LNCAP (cell line): ENCODE data around the gene NUTF2.

Experiments used
- TF ChIP-seq, protein P1 (sequence below): fragments of 450-650 bp; IDR thresholded peaks from 2 replicates; pipeline ENCODE4 v1.5.1; 2017; ENCODE audit warnings: mild to moderate bottlenecking

NUTF2 gene

DNA sequence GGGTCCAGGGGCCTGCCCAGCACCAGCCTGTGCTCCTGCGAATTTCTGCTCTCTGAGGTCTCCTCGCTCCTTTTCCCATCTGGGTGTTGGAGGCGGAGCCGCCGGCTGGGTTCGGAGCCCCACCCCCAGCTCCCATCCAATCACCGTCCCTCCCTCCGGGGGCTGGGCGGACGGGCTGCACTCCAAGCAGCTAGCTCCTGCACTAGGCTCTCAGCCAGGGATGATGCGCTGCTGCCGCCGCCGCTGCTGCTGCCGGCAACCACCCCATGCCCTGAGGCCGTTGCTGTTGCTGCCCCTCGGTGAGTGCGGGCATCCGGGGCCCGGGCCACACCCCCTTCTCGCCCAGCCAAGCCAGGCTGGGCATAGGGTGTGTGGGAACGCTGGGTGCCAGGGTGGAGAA lies 38.0 kb downstream of the NUTF2 start, which contains the start of gene NRN1L:
TSS of gene NRN1L (plus strand) at position 202 of the 400 bp plus-strand sequence. CDS start at position 221, 19 bp downstream.
- TF ChIP-seq, protein P1, sequence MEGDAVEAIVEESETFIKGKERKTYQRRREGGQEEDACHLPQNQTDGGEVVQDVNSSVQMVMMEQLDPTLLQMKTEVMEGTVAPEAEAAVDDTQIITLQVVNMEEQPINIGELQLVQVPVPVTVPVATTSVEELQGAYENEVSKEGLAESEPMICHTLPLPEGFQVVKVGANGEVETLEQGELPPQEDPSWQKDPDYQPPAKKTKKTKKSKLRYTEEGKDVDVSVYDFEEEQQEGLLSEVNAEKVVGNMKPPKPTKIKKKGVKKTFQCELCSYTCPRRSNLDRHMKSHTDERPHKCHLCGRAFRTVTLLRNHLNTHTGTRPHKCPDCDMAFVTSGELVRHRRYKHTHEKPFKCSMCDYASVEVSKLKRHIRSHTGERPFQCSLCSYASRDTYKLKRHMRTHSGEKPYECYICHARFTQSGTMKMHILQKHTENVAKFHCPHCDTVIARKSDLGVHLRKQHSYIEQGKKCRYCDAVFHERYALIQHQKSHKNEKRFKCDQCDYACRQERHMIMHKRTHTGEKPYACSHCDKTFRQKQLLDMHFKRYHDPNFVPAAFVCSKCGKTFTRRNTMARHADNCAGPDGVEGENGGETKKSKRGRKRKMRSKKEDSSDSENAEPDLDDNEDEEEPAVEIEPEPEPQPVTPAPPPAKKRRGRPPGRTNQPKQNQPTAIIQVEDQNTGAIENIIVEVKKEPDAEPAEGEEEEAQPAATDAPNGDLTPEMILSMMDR: no peak

GRCh38 chr16:67885545-67885944 lies 38.8 kb downstream of the NUTF2 start:
- TF ChIP-seq, protein P1: no peak

- TF ChIP-seq, protein P1: no peak
Measured at GRCh38 chr16:67885976-67886375, 39.2 kb downstream of the NUTF2 start.

- TF ChIP-seq, protein P1: no peak
Measured at GRCh38 chr16:67886387-67886786, 39.7 kb downstream of the NUTF2 start.

DNA sequence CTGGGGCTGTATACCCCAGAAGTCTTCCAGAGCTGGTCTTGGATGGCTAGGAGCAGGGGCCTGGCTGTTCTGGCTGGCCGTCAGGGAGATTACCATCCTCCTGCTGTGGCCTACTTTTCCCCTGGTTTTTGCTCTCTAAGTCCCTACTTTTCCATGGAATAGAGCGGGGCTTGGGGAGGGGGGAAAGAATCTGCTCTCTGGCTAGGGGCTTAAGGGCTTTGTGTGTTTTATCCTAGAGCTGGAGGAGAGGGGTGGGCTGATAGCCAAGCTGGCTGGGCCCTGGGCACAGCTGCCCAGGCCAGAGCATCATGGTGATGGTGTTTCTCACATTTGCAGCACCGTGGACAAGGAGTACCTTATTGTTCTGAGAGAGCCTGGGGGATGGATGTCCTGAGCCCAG lies 41.6 kb downstream of the NUTF2 start:
- TF ChIP-seq, protein P1: no peak

DNA sequence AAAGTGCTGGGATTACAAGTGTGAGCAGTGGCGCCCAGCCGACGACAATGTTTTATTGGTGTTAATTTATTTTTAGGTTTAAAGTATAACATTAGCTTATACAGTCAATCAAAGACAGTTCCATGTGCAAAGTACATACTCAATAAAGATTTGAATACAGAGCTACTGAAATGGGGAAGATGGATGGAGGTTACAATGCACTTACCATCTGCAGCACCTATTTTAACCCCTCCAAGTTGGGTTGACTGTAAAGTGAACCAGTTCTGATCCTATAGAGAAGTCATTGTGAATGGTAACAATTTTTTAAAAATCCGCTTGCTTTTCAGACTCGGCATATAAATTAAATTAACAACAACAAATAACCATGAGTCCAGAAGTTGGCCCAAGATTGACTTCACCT lies 45.6 kb downstream of the NUTF2 start:
- TF ChIP-seq, protein P1: no peak

- TF ChIP-seq, protein P1: no peak
Measured at GRCh38 chr16:67892899-67893742, 46.4 kb downstream of the NUTF2 start, which contains the start of gene PSKH1. Gene PSKH1, plus strand, starts transcription at chr16:67893254. Its CDS starts 15,496 bp downstream, at chr16:67908750.
